ENCODE results near the gene ZNF19.

Gene ZNF19

GRCh38 chr16:71440669-71441347 is 48.3 kb downstream of the ZNF19 start:
- no peak for DNase-seq

- peak; percentile 5 for DNase-seq
Measured at GRCh38 chr16:71439523-71439922, 49.6 kb downstream of the ZNF19 start.

- DNase-seq, result no peak
Measured at GRCh38 chr16:71436473-71436872, 52.7 kb downstream of the ZNF19 start.

GRCh38 chr16:71432906-71433305 is 56.2 kb downstream of the ZNF19 start:
- no peak for DNase-seq

GRCh38 chr16:71431991-71432390 is 57.1 kb downstream of the ZNF19 start:
- no peak for DNase-seq

GRCh38 chr16:71431176-71431575 is 57.9 kb downstream of the ZNF19 start:
- DNase-seq, result no peak

GRCh38 chr16:71430744-71431143 is 58.4 kb downstream of the ZNF19 start:
- no peak for DNase-seq

- no peak for DNase-seq
Measured at GRCh38 chr16:71429581-71429980, 59.5 kb downstream of the ZNF19 start.

- no peak for DNase-seq
Measured at GRCh38 chr16:71428883-71429282, 60.2 kb downstream of the ZNF19 start.

- DNase-seq, result no peak
Measured at GRCh38 chr16:71428385-71428784, 60.7 kb downstream of the ZNF19 start.

- DNase-seq, result no peak
Measured at GRCh38 chr16:71426880-71427615, 62.1 kb downstream of the ZNF19 start.

GRCh38 chr16:71426069-71426879 is 62.9 kb downstream of the ZNF19 start:
- DNase-seq, result peak; percentile 67

GRCh38 chr16:71425746-71426068 is 63.4 kb downstream of the ZNF19 start:
- DNase-seq, result no peak

- DNase-seq, result no peak
Measured at GRCh38 chr16:71424626-71425025, 64.5 kb downstream of the ZNF19 start.

GRCh38 chr16:71423865-71424264 is 65.3 kb downstream of the ZNF19 start:
- DNase-seq, result no peak
